K562 (cell line): ENCODE measurements around the gene EHD3.

Experiments
- CEBPB ChIP-seq: fragments of 450-650 bp; IDR thresholded peaks from 2 replicates; pipeline ENCODE4 v1.6.1; 2016; ENCODE audit warnings: missing genetic modification characterization, missing compliant biosample characterization
- EZH2 ChIP-seq: IDR thresholded peaks from 2 replicates; pipeline ENCODE4 v1.6.1; 2012; ENCODE audit warnings: low read depth, mild to moderate bottlenecking, inconsistent platforms, low read length, borderline replicate concordance
- FOXK2 ChIP-seq, 2 experiments: fragments of 450-650 bp; IDR thresholded peaks in 1 of 2; conservative IDR thresholded peaks in 1 of 2; 2 replicates each; pipeline ENCODE4 v1.6.1; 2016; ENCODE audit warnings: low read depth in 2 of 2, mild to moderate bottlenecking in 1 of 2
- NFIC ChIP-seq: fragments of 450-650 bp; IDR thresholded peaks from 2 replicates; pipeline ENCODE4 v1.6.1; 2017; ENCODE audit warnings: mild to moderate bottlenecking, inconsistent platforms
- PHB2 ChIP-seq: fragments of 450-650 bp; IDR thresholded peaks from 2 replicates; pipeline ENCODE4 v1.6.1; 2017; ENCODE audit warnings: low read depth
- POLR2A ChIP-seq: fragments of 450-650 bp; conservative IDR thresholded peaks from 2 replicates; pipeline ENCODE4 v1.6.1; 2016
- SMARCB1 ChIP-seq: IDR thresholded peaks from 2 replicates; pipeline ENCODE4 v1.6.1; 2011; ENCODE audit warnings: improper control_type of control experiment, low read depth; ENCODE audit not compliant: insufficient read length
- XRCC4 ChIP-seq: IDR thresholded peaks from one replicate; pipeline ENCODE4 v1.6.1; 2011; ENCODE audit not compliant: insufficient read depth, insufficient read length; ENCODE audit errors: extremely low read depth
- ZKSCAN1 ChIP-seq: fragments of 150-350 bp; IDR thresholded peaks from 2 replicates; pipeline ENCODE4 v1.6.1; 2016; ENCODE audit warnings: low read depth, low read length
- ZNF12 ChIP-seq: sonication (generic); formaldehyde crosslinking; IDR thresholded peaks from 2 replicates; pipeline ENCODE4 v1.4.0; 2020; ENCODE audit warnings: mild to moderate bottlenecking, missing genetic modification reagents
- ZZZ3 ChIP-seq: fragments of 450-650 bp; IDR thresholded peaks from 2 replicates; pipeline ENCODE4 v1.6.1; 2016; ENCODE audit warnings: antibody characterized with exemption, mild to moderate bottlenecking, moderate library complexity
- TF ChIP-seq, protein P1 (sequence below): fragments of 450-650 bp; conservative IDR thresholded peaks from 2 replicates; pipeline ENCODE4 v1.6.1; 2016; ENCODE audit warnings: missing genetic modification characterization, low read depth, mild to moderate bottlenecking, missing compliant biosample characterization, moderate library complexity
- TF ChIP-seq, protein P2 (sequence below): fragments of 450-650 bp; IDR thresholded peaks from 2 replicates; pipeline ENCODE4 v1.6.1; 2014; ENCODE audit warnings: low read depth, mild to moderate bottlenecking, moderate library complexity, borderline replicate concordance
- TF ChIP-seq, protein P3 (sequence below), 2 experiments: fragments of 450-650 bp; formaldehyde crosslinking in 1 of 2; IDR thresholded peaks; 2 replicates each; pipeline versions ENCODE4 v1.4.0 to v1.6.1; 2014 to 2020; ENCODE audit warnings: mild to moderate bottlenecking in 2 of 2, borderline replicate concordance in 1 of 2, low read depth in 1 of 2

DNA sequence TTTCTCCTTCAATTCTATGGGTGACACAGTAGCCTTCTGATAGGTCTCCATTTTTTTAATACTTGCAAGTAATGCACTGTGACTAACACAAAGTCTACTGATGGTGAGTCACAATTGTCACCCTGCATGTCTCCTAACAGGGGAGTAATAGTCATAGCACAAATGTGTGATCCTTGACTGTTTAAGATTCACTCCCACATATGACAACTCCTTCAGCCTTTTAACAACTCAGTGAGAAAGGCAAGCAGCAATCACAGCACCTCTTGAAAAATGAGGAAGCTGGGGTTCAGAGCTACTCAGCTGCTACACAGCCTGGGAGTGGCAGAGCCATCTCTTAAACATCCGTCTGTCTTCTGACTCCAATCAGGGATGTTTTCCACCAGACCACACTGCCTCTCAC, 63.8 kb downstream of the EHD3 start:
- TF ChIP-seq, protein P1, sequence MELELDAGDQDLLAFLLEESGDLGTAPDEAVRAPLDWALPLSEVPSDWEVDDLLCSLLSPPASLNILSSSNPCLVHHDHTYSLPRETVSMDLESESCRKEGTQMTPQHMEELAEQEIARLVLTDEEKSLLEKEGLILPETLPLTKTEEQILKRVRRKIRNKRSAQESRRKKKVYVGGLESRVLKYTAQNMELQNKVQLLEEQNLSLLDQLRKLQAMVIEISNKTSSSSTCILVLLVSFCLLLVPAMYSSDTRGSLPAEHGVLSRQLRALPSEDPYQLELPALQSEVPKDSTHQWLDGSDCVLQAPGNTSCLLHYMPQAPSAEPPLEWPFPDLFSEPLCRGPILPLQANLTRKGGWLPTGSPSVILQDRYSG (tag) = no peak
- no peak for TF ChIP-seq ZNF12 (CRISPR knock-in tag)
- TF ChIP-seq, protein P2, sequence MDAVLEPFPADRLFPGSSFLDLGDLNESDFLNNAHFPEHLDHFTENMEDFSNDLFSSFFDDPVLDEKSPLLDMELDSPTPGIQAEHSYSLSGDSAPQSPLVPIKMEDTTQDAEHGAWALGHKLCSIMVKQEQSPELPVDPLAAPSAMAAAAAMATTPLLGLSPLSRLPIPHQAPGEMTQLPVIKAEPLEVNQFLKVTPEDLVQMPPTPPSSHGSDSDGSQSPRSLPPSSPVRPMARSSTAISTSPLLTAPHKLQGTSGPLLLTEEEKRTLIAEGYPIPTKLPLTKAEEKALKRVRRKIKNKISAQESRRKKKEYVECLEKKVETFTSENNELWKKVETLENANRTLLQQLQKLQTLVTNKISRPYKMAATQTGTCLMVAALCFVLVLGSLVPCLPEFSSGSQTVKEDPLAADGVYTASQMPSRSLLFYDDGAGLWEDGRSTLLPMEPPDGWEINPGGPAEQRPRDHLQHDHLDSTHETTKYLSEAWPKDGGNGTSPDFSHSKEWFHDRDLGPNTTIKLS = no peak
- TF ChIP-seq XRCC4 = no peak
- no peak for TF ChIP-seq ZKSCAN1
- TF ChIP-seq FOXK2 (conservative IDR thresholded peaks at IDR 0.05 in 1 of 2, IDR thresholded peaks at IDR 0.05 in 1 of 2; ENCODE audit: low read depth in 2 of 2) = no peak
- no peak for TF ChIP-seq PHB2
- no peak for TF ChIP-seq CEBPB
- TF ChIP-seq, protein P3, sequence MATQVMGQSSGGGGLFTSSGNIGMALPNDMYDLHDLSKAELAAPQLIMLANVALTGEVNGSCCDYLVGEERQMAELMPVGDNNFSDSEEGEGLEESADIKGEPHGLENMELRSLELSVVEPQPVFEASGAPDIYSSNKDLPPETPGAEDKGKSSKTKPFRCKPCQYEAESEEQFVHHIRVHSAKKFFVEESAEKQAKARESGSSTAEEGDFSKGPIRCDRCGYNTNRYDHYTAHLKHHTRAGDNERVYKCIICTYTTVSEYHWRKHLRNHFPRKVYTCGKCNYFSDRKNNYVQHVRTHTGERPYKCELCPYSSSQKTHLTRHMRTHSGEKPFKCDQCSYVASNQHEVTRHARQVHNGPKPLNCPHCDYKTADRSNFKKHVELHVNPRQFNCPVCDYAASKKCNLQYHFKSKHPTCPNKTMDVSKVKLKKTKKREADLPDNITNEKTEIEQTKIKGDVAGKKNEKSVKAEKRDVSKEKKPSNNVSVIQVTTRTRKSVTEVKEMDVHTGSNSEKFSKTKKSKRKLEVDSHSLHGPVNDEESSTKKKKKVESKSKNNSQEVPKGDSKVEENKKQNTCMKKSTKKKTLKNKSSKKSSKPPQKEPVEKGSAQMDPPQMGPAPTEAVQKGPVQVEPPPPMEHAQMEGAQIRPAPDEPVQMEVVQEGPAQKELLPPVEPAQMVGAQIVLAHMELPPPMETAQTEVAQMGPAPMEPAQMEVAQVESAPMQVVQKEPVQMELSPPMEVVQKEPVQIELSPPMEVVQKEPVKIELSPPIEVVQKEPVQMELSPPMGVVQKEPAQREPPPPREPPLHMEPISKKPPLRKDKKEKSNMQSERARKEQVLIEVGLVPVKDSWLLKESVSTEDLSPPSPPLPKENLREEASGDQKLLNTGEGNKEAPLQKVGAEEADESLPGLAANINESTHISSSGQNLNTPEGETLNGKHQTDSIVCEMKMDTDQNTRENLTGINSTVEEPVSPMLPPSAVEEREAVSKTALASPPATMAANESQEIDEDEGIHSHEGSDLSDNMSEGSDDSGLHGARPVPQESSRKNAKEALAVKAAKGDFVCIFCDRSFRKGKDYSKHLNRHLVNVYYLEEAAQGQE (IDR thresholded peaks at IDR 0.05; ENCODE audit: borderline replicate concordance) = no peak
- TF ChIP-seq, protein P3 (CRISPR knock-in tag; IDR thresholded peaks at IDR 0.05; ENCODE audit: low read depth) = no peak
- no peak for TF ChIP-seq SMARCB1
- TF ChIP-seq EZH2 = no peak
- TF ChIP-seq POLR2A = no peak
- no peak for TF ChIP-seq NFIC
- no peak for TF ChIP-seq ZZZ3
